Spleen (tissue), 11 donors: ENCODE measurements around the gene PGBD5. TPM values are rescaled to one million over a fixed set of nuclear protein-coding genes. Genes with fewer than 3 reads are reported as not detected.
"Not testable (repeated sequence)": the region's sequence is repeated elsewhere in the genome, so short reads cannot be mapped to it uniquely, and the experiment has no call there.

Experiments
- DNase-seq: peaks from one replicate; pipeline ENCODE4 v3.0.0-alpha.2; 2020
- H3K27ac ChIP-seq, 8 donors: fragments of 200-600 bp; sonication (generic) in 7 of 8; 1 replicate in 4 of 8; 2 replicates in 4 of 8; pipeline versions ENCODE4 v1.5.0 to v1.8.0; 2016 to 2021; ENCODE audit warnings: inconsistent platforms in 4 of 8, mild to moderate bottlenecking in 4 of 8, moderate library complexity in 1 of 8
- H3K27me3 ChIP-seq, 7 donors: fragments of 200-600 bp; sonication (generic) in 6 of 7; replicated peaks in 1 of 7; 1 replicate in 4 of 7; 2 replicates in 3 of 7; pipeline versions ENCODE4 v1.5.0 to v1.8.0; 2016 to 2021; ENCODE audit warnings: inconsistent platforms in 3 of 7, mild to moderate bottlenecking in 1 of 7
- H3K36me3 ChIP-seq, 6 donors: fragments of 200-600 bp; sonication (generic) in 5 of 6; 1 replicate in 4 of 6; 2 replicates in 2 of 6; pipeline versions ENCODE4 v1.5.0 to v1.8.0; 2016 to 2021; ENCODE audit warnings: inconsistent platforms in 2 of 6
- H3K4me1 ChIP-seq, 6 donors: fragments of 200-600 bp; sonication (generic) in 5 of 6; 1 replicate in 3 of 6; 2 replicates in 3 of 6; pipeline versions ENCODE4 v1.5.0 to v1.8.0; 2016 to 2021; ENCODE audit warnings: inconsistent platforms in 3 of 6
- H3K4me3 ChIP-seq, 8 donors: fragments of 200-600 bp; sonication (generic) in 7 of 8; 1 replicate in 4 of 8; 2 replicates in 4 of 8; pipeline versions ENCODE4 v1.5.0 to v1.8.0; 2016 to 2021; ENCODE audit warnings: inconsistent platforms in 4 of 8, mild to moderate bottlenecking in 4 of 8, moderate library complexity in 2 of 8
- H3K9me3 ChIP-seq, 8 donors: fragments of 200-600 bp; sonication (generic) in 7 of 8; 1 replicate in 4 of 8; 2 replicates in 4 of 8; pipeline versions ENCODE4 v1.5.0 to v1.8.0; 2016 to 2021; ENCODE audit warnings: inconsistent platforms in 4 of 8
- CTCF ChIP-seq, 11 experiments: fragments of 200-600 bp in 7 of 11; fragments of 450-650 bp in 4 of 11; sonication (generic) in 4 of 11; IDR thresholded peaks in 8 of 11; conservative IDR thresholded peaks in 3 of 11; 1 replicate in 7 of 11; 2 replicates in 4 of 11; pipeline versions ENCODE4 v1.4.0 to v1.8.0; 2016 to 2021; ENCODE audit warnings: antibody characterized with exemption in 11 of 11, inconsistent platforms in 4 of 11, mild to moderate bottlenecking in 1 of 11
- POLR2A ChIP-seq, 3 donors: fragments of 450-650 bp; IDR thresholded peaks; one replicate each; pipeline ENCODE4 v1.5.1; 2017; ENCODE audit warnings: antibody characterized with exemption in 3 of 3, mild to moderate bottlenecking in 1 of 3
- POLR2AphosphoS5 ChIP-seq, 3 donors: sonication (generic); formaldehyde crosslinking; IDR thresholded peaks; one replicate each; pipeline ENCODE4 v1.5.1; 2017; ENCODE audit warnings: antibody characterized with exemption in 3 of 3
- WGBS, 5 donors: extraction: QIAGEN DNeasy Blood & Tissue Kit in 3 of 5; methylation state at CpG; one replicate each; pipeline versions ENCODE4 v1.1.5 to v1.1.7; 2013 to 2018; 5-methylcytosine and 5-hydroxymethylcytosine counted together
- intact Hi-C: fragments of 100-400 bp; cut with DNase I; formaldehyde crosslinking; loops from one replicate; pipeline ENCODE4 v1.15.0; 2023; ENCODE audit warnings: low total_unique reads
- polyA plus RNA-seq, 3 donors: library from polyadenylated mRNA; stranded (reverse); fragments of 200-250 nt; gene quantifications; one replicate each; pipeline ENCODE4 v1.2.1, GENCODE V29; 2013
- total RNA-seq, 7 donors: library from RNA; depleted of rRNA in 3 of 7; stranded (reverse); fragments of >200 nt in 3 of 7; fragmentation: NEBNext Ultra II Directional in 4 of 7; extraction: Animal tissue kit (Norgen Biotek cat#: 25700) in 4 of 7; gene quantifications; one replicate each; pipeline versions ENCODE4 v1.1.0 to v1.2.1, GENCODE V29; 2016 to 2021
- donor health status: healthy with polysubstance abuse.
- donor health status: DM: no; HTN: no; CAD: no; lungs with moderate emphysema.
- donor health status: DM: no; HTN: no; CAD: no.
- donor health status: Bipolar disorder and iron deficiency.
- donor health status: healthy.
- donor health status: DM: no; HTN: no; CAD: no.
- donor health status: DM: yes; HTN: yes; CAD: no.

The PGBD5 gene
- total and polyA plus RNA-seq, 10 donors: 0.07 to 6.7 (median 3.0) TPM

GRCh38 chr1:230423261-230423660 is 2.9 kb downstream of the PGBD5 start:
- peaks cover 0 to 23% (median 16%) of the 10 kb centered on the region in 6 donors for H3K4me1 ChIP-seq
- no peaks in the 10 kb centered on the region for H3K36me3 ChIP-seq
- peaks cover 0 to 14% (median 5%) of the 10 kb centered on the region in 8 donors for H3K9me3 ChIP-seq
- peaks cover 0 to 97% (median 41%) of the 10 kb centered on the region in 7 donors for H3K27me3 ChIP-seq
- no peak for DNase-seq
- intact Hi-C loops: no loop called here
- 45 to 64% (median 56%) methylated on average over 5 of the region's 5 CpGs for WGBS, 5 donors
- no peak overlapping the region for H3K27ac ChIP-seq
- TF ChIP-seq POLR2A (IDR thresholded peaks at IDR 0.05) (no peak), POLR2AphosphoS5 (IDR thresholded peaks at IDR 0.05) (no peak), CTCF (IDR thresholded peaks at IDR 0.05 in 8 of 11, conservative IDR thresholded peaks at IDR 0.05 in 3 of 11) (no peak)
- no peak overlapping the region for H3K4me3 ChIP-seq

GRCh38 chr1:230422221-230422981 is 3.7 kb downstream of the PGBD5 start:
- Histone ChIP-seq H3K9me3 (peaks cover 0 to 14% (median 5%) of the 10 kb centered on the region in 8 donors), H3K4me1 (peaks cover 0 to 23% (median 16%) of the 10 kb centered on the region in 6 donors), H3K4me3 (no peak overlapping the region), H3K36me3 (no peaks in the 10 kb centered on the region), H3K27ac (no peak overlapping the region), H3K27me3 (peaks cover 0 to 97% (median 33%) of the 10 kb centered on the region in 7 donors)
- intact Hi-C loops: no loop called here
- no peak for TF ChIP-seq CTCF (IDR thresholded peaks at IDR 0.05 in 8 of 11, conservative IDR thresholded peaks at IDR 0.05 in 3 of 11)
- no peak for TF ChIP-seq POLR2AphosphoS5 (IDR thresholded peaks at IDR 0.05)
- no peak for TF ChIP-seq POLR2A (IDR thresholded peaks at IDR 0.05)
- 30 to 40% (median 35%) methylated on average over 14 of the region's 14 CpGs for WGBS, 5 donors
- DNase-seq: no peak

GRCh38 chr1:230421481-230421880 is 4.7 kb downstream of the PGBD5 start:
- Histone ChIP-seq H3K27ac (no peak overlapping the region), H3K4me3 (no peak overlapping the region), H3K27me3 (peaks cover 0 to 97% (median 26%) of the 10 kb centered on the region in 7 donors), H3K4me1 (peaks cover 0 to 16% (median 12%) of the 10 kb centered on the region in 6 donors), H3K36me3 (no peaks in the 10 kb centered on the region), H3K9me3 (peaks cover 0 to 14% (median 5%) of the 10 kb centered on the region in 8 donors)
- intact Hi-C loops: no loop called here
- TF ChIP-seq POLR2AphosphoS5 (IDR thresholded peaks at IDR 0.05): no peak
- TF ChIP-seq POLR2A (IDR thresholded peaks at IDR 0.05): no peak
- TF ChIP-seq CTCF (IDR thresholded peaks at IDR 0.05 in 8 of 11, conservative IDR thresholded peaks at IDR 0.05 in 3 of 11): no peak
- no peak for DNase-seq
- 0 to 25% (median 14%) methylated on average over 1 of the region's 1 CpG for WGBS, 5 donors

GRCh38 chr1:230420372-230420771 is 5.8 kb downstream of the PGBD5 start:
- Histone ChIP-seq H3K9me3 (peaks cover 0 to 14% (median 5%) of the 10 kb centered on the region in 8 donors), H3K27me3 (peaks cover 0 to 95% (median 22%) of the 10 kb centered on the region in 7 donors), H3K4me1 (peaks cover 0 to 12% (median 9%) of the 10 kb centered on the region in 6 donors)
- H3K27ac ChIP-seq, intact Hi-C loops, DNase-seq, H3K36me3 ChIP-seq, H3K4me3 ChIP-seq: not testable (repeated sequence)
- WGBS, 5 donors: 71 to 93% (median 75%) methylated on average over 2 of the region's 2 CpGs
